CD4-positive, alpha-beta T cell treated with Interleukin-4 for 4 hours (primary cell): ENCODE measurements around the gene FBXO40.
"Not testable (repeated sequence)": the region's sequence is repeated elsewhere in the genome, so short reads cannot be mapped to it uniquely, and the experiment has no call there.

ENCODE experiments used
- DNase-seq: peaks from one replicate; pipeline ENCODE4 v3.0.0-alpha.2; 2020

Gene FBXO40, protein sequence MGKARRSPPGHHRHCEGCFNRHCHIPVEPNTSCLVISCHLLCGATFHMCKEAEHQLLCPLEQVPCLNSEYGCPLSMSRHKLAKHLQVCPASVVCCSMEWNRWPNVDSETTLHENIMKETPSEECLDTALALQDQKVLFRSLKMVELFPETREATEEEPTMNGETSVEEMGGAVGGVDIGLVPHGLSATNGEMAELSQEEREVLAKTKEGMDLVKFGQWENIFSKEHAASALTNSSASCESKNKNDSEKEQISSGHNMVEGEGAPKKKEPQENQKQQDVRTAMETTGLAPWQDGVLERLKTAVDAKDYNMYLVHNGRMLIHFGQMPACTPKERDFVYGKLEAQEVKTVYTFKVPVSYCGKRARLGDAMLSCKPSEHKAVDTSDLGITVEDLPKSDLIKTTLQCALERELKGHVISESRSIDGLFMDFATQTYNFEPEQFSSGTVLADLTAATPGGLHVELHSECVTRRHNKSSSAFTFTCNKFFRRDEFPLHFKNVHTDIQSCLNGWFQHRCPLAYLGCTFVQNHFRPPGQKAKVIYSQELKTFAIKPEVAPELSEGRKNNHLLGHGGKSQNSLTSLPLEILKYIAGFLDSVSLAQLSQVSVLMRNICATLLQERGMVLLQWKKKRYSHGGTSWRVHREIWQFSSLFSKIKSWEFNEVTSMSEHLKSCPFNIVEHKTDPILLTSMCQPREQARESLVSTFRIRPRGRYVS

DNA sequence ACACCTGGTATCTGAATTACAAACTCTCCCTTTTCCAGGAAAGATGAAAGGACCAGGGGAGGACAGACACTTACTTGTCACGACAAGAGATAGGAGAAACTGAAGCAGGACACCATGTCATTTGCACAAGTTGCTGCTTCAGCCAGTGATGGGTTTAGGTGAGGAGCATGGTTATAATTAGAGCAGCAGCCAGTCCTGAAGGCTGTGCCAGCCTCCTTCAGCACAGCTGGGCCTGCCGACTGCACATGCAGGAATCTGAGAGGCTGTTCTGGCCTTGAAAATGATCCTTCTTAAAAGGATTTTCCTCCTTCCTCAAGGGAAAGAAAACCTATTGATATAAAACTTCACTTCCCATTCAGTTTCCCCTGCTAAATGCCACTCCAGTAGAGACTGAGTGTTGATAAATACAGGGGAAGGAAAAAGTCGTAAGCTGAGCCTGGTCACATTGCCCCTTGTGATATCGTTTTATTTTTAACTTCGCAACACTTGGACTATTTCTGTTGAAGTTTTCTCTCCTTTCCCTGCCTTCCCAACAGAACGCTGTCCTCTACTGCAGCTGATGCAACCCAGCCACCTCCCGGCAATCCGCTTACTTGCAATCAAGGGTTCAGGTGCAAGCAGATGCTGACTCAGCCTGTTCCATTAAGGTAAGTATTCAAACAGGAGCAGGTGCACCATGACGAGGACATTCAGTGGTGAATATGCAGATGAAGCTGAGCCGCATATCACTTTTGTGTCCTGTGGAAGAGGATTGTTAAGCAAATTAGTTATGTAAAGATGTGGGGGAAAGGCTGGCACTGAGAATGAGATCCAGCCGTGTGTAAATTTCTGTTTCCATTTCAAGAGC is at the start of gene FBXO40:
Gene FBXO40 (plus strand): TSS at position 524 of the 847 bp plus-strand sequence. CDS start 27,197 bp downstream, outside the sequence.
- no peak for DNase-seq

DNA sequence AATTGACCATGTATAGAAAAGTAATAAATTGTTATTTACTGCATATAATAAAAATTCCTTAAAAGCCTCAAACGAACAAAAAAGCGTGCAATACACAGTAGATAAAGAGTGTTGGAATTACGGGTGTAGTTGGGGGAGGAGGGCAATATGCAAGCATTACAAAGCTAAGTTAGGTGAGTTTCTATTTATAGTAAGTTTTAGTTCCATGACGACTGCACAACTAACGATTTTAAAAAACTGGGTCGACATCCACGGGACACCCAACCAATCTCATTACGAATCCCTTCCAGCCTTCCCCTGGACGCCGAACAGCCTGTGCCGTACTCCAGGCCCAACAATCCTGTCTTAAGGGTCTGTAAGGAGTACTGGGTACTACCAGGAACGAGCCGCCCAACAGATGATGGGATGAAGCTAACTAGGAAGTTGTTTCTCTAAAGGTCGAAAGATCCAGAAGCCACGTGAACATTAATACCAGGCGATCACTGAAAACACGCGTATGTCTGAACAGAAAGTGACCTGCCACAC is 48.1 kb upstream of the FBXO40 start:
- no peak for DNase-seq

DNA sequence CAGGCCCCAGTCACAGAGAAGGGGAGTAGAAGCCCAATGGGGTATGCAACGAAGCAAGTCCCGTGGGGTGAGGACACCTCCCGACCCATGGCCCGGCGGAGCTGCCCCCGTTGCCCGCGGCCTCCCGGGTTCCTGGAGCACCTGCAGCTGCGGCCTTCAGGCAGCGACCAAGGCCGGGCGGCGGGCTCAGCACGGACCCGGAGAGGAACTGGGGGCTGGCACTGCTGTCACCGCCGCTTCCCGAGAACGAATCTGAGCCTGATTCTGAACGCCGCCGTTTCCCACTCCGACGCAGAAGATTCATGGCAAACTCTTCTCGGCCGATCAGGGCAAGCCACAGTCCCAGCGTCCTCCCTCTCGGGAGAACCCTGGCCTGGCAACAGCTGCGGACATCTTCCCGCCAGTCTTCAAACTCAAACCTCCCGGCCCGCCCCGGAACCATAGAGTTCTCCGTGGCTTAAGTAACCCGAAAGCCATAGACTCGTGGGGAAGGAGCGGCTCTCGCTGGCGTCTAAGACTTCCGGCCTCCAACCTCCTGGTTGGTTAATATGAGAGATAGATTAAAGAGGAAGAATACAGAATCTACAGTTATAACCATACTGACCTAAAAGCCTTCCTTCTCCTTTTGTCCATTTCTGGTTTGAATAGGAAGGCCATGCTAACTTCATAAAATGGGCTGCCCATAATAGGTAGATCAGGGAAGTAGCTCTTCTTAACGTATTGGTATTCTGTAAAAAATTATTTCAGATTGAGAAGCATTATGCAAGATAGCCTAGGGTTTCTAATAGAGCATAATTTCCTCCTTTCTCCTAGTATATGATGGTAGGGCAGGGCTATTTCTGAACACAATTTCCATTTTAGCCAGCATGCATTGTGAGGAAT is 47.4 kb upstream of the FBXO40 start, which contains the start of gene POLQ:
Gene POLQ (minus strand): TSS at position 415 of the 882 bp plus-strand sequence. CDS start 111 bp downstream, at position 304.
- DNase-seq, result peak; percentile 91

DNA sequence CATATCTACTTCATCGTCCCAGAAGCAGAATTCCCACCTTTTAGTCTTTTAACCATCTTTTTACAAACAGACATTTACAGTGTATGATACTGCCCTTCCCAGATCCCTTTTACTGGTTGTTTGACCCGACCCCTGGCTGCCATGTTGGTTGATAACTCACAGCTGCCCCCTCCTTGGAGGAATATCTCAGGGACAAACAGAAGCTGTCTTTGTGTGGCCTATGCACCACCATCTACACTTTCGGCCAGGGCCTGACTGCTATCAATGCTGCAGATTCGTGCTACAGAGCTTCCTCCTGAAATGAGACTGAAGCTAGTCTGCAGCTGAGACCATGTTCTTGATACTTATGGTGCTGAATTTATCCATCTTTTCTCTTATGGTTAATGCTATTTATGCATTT is 40.8 kb upstream of the FBXO40 start:
- DNase-seq, result no peak

DNA sequence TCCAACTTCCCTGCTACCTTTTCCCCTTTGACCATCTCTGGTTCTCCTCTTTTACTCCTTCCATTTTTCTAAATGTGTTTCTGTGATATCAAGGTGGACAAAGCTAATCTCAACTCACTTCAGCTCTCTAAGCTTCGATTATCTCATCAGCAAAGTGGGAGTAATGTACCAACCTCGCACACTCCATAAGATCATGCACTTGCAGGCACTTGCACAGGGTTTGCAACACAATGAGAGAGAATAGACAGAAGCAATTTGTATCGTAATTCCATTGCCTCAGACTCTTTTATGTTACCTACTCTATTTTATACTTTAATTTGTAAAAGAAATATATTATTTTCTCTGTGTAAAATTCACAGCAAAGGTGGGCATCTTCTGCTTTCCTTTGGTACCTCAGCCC is 40.4 kb upstream of the FBXO40 start:
- no peak for DNase-seq

DNA sequence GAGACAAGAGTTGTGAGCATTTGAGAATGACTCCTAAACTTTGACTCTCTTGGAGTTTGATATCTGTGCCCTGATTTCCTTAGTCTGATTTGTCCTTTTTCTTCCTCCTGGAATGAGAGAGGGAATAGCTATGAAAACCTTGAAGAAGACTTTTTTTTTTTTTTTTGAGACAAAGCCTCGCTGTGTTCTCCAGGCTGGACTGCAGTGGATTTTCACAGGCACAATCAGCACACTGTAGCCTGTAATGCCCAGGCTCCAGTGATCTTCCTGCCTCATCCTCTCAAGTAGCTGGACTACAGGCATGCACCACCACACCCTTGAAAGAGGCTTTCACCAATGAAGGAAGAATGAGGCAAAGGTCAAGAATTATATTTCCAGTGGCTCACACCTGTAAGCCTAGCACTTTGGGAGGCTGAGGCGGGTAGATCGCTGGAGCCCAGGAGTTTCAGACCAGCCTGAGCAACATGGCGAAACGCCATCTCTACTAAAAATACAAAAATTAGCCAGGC is 35.7 kb upstream of the FBXO40 start:
- no peak for DNase-seq

DNA sequence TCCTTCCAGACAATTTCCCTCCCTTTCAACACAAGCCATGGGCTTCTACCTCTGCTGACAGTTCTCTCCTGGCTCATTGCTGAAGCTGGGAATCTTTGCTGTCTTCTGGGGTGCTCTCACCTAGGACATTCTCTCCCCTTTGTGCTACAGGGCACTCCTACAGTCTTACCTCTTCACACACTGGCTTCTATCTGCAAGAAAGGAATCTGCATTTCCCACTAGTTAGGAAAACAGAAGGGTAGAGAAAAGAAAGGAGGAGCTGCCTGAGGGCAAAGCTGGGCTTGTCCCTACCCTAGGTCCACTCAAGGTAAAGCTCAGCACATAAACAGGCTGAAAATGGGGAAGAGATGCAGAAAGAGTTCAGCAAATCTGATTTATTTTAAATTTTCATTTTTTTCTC is 31.0 kb upstream of the FBXO40 start:
- DNase-seq, result no peak

DNA sequence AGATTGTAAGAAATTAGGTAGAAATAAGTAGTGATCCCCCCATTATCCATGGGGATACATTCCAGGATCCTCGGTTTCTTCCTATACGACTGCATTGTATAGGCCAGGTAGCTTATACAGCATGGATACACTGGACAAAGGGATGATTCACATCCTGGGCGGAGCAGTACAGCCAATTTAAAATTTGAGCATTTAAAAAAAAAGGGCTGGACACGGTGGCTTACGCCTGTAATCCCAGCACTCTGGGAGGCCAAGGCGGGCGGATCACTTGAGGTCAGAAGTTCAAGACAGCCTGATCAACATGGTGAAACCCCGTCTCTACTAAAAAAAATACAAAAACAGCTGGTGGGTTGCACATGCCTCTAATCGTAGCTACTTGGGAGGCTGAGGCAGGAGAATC is 26.4 kb upstream of the FBXO40 start:
- DNase-seq, result no peak

DNA sequence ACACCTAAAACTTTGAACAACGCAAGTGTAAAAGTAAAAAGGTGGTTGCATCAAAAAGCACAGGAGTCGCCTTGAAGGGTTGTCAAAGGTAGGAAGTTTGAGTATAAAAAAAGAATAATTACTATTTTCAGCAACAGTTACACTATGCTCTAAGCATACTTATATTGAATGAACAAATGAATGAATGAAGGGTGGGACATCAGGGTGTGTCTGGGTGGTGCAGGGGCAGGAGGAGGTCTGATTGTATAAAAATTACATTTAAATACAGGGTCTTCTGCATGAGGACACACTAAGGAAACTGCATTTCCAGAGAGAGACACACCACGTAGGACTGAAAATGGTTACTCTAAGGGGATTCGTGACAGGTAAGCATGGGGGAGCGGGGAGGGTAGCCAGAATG is 25.5 kb upstream of the FBXO40 start, which contains the start of gene ARGFX:
Gene ARGFX (plus strand): TSS at position 301 of the 400 bp plus-strand sequence. CDS start 2,765 bp downstream, outside the sequence.
- no peak for DNase-seq

DNA sequence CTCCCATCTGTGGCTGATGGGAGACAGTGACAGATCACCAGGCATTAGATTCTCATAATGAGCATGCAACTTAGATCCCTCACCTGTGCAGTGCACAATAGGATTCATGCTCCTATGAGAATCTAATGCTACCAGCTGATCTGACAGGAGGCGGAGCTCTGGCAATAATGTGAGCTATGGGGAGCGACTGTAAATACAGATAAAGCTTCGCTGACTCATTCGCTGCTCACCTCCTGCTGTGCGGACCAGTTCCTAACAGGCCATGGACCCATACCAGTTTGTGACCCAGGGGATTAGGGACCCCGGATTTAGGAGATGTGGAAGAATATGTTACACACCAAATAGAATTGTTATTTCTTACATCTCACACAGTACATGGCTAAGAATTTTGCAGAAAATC is 18.7 kb upstream of the FBXO40 start:
- no peak for DNase-seq

DNA sequence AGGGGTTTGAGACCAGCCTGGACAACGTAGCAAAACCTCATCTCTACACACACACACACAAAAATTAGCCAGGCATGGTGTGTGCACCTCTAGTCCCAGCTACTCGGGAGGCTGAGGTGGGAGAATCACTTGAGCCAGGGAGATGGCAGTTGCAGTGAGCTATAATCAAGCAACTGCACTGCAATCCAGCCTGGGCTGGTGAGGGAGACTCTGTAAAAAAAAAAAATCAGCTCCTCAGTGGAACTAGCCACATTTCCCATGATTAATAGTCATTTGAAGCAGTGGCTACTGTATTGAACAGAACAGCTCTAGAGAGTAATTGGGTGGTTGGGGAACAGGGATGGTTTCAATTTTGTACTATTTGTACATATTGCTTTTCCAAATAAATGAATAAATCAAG is 11.5 kb upstream of the FBXO40 start:
- DNase-seq, result no peak

DNA sequence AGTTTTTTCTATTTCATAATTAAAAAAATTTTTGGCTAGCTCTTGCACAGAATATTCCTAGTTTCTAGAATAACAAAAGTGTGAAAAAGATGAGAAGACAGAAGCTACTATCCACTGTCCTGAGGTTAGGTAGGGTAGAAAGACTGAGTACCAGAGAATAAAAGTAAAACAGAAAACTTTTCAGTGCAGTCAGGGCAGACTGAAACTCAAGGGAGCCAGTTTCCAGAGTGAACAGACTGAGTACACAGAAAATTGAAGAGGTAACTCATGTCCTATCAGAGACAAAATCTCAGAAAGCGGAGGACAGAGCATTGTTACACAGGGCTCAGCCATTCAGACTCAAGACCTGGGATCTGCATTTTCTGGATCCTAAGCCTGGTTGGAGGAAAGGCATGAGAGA is 8.8 kb upstream of the FBXO40 start:
- DNase-seq, result no peak

DNA sequence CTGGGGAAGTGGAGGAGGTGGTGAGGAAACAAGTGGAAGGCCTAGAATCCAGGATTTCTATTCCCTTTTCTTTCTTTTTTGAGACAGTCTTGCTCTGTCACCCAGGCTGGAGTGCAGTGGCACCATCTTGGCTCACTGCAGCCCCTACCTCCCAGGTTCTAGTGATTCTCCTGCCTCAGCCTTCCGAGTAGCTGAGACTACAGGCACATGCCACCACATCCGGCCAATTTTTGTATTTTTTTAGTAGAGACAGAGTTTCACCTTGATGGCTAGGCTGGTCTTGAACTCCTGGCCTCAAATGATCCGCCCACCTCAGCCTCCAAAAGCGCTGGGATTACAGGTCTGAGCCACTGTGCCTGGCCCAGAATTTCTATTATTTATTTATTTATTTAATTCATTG is 627 bp downstream of the FBXO40 start:
- not testable (repeated sequence) for DNase-seq

DNA sequence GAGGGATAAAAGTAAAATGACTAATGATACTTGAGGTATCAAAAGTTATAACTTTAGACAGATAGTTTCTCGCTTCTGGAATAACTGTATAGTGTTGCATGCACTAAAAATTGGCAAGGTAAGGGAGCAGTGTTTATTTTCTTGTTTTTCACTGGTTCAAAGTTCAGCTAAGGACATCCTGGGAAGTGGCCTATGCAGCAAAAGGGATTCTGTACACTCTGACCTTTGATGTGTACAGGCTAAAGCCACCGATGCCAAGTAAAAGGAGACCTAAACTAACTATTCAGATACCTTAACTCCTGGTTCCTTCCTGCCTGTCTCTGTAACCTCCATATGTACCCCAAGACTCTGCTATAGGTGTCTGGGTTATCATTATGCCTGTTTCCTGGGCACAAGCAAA is 1.7 kb downstream of the FBXO40 start:
- DNase-seq, result no peak

DNA sequence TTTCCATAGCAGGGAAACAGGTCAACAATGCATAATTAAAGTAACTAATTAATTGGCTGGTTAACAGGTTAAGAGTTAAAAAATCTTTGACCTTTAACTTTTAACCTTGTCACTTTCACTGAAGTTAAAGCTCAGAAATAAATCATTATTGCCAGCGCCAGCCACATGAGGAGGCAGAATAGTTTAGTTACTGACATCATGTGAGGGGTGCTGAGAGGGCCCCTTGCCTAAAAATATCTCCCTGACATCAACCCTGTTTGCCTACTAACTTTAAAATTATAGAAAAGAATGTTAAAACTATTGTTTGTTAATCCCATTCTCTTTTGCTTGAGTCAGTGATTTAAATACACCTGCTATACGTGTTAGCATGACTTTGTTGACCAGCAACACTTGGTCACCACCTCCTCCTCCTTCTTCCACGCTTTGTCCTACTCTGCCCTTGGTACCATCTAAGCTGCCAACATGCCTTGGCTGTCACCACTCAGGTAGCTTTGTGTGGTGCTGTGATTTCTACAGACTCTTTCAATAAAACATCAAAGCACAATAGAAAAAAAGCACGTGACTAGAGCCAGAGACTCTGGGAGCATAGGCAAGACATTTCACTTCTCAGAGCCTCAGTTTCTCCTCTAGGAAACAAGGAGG is 2.7 kb downstream of the FBXO40 start:
- no peak for DNase-seq

DNA sequence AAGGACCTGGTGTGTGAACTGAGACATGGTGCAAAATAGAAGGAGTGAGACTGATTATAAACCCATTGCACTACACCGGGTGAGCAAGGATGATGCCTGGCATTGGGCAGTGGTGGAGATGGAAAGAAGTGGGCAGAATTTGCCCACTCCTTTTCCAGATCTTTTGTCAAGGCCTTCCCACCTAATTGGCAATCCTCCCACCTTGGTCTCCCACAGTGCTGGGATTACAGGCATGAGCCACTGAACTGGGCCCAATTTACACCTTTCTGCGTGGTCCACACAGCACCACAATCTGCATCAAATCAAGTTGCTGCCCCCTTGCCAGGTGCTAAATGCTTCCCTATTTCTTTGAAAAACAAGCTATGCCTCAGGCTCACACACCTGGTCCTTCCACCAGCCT is 5.4 kb downstream of the FBXO40 start:
- no peak for DNase-seq

DNA sequence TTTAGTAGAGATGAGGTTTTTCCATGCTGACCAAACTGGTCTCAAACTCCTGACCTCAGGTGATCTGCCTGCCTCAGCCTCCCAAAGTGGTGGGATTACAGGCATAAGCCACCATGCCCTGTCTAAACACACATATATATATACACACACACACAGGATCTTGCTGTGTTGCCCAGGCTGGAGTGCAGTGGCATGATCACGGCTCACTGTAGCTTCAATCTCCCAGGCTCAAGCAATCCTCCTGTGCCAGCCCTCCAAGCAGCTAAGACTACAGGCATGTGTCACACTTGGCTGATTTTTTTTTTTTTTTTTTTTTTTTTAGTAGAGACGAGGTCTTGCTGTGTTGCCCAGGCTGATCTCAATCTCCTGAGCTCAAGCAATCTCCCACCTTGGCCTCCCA is 6.7 kb downstream of the FBXO40 start:
- DNase-seq, result not testable (repeated sequence)

DNA sequence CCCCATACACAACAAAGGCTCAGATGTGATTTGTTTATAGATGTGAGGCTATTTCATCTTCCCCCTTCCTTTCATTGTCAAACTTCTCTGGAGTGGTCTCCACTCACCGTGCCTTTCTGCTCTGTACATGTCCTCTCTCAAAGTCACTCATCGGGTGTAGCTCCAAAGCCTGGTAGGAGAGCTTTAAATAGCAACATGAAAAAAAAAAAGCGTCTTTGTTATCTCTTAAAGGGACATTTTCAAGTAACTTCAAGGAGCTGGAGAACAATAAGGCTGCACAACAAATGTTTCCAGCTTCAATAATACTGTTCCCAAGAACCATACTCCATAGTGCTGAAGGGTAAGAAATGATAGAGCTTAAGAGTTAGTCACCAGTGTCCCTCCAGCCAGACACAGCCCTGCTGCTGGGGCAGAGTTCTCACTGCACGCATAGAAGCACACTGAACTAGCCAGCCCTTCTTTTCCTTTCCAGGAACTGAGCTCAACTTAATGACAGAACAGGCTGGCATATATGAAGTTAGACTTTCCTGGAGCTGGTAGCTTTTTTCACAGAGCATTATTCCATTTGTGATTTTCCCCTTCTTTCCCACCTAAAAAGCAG is 8.1 kb downstream of the FBXO40 start:
- DNase-seq, result no peak

DNA sequence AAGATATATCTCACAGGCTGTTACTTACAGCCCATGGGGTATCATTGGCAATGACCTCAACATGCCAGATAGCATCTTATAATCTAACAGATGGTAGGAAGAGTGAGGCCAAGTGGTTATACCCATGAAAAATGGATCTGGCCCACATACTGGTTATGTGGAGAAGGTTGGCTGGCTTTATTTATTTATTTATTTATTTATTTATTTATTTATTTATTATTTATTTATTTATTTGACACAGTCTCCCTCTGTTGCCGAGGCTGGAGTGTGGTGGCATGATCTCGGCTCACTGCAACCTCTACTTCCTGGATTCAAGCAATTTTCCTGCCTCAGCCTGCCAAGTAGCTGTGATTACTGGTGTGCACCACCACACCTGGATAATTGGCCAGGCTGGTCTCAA is 11.6 kb downstream of the FBXO40 start:
- DNase-seq, result no peak

DNA sequence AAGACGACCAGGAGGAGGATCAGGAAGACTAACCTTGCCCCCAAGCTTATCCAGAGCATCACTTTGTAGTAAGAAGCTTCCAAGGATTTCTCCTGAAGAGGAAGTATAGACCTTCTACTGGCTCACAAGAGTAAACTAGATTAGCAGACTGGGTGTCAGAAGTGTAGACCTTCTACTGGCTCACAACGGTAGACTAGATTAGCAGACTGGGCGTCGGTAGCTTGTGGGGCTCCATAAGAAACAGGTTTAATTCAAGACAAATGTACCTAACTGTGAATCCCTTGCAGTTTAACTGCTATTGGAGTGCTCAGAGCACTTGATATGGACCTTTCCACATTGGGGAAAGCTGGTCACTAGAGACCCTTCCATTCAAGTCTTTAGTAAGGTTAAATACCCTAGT is 12.9 kb downstream of the FBXO40 start:
- DNase-seq, result no peak

DNA sequence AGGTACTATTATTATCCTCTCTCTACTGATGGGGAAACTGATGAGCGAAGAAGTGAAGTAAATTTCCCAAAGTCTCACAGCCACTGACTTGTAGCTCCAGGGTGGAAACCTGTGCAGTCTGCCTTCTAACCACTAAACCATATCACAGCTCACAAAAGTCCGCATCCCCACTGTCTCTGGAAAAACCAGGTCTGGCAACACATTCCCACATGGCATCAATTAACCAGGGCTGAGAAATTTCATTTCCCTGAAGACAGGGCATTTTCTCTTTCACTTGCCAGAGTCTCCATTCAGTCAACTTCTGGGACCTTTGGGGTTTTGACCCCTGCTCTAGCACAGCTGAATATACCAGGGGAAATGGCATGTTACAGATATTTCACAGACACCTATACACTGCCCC is 26.5 kb downstream of the FBXO40 start:
- no peak for DNase-seq
